Common myeloid progenitor, CD34-positive (primary cell): ENCODE data around the gene GRN.
A peak's percentile ranks its signal among the peaks of the same experiment; 100 is the strongest.

ENCODE experiments used
- CTCF ChIA-PET: fragments of 350-600 bp; sonication (Branson Sonifier 250); formaldehyde crosslinking; loops from one replicate; lab custom pipeline; 2021; ENCODE audit warnings: antibody characterized with exemption; lab: Charles Lee
- POLR2A ChIA-PET: fragments of 350-600 bp; sonication (Branson Sonifier 250); formaldehyde crosslinking; loops from one replicate; lab custom pipeline; 2021; ENCODE audit warnings: antibody characterized with exemption; lab: Charles Lee
- DNase-seq, 3 donors: peaks; one replicate each; pipeline versions ENCODE4 v3.0.0 to v3.0.0-alpha.2; 2013
- H3K27ac ChIP-seq, 2 experiments: 1 replicate in 1 of 2; 2 replicates in 1 of 2; pipeline ENCODE4 v1.7.0; 2013; ENCODE audit warnings: inconsistent platforms in 2 of 2, low read length in 2 of 2, mild to moderate bottlenecking in 2 of 2, low read depth in 1 of 2, moderate library complexity in 1 of 2; ENCODE audit not compliant: severe bottlenecking in 2 of 2, insufficient read depth in 1 of 2, poor library complexity in 1 of 2
- H3K27me3 ChIP-seq, 5 experiments: replicated peaks in 2 of 5; 1 replicate in 3 of 5; 2 replicates in 2 of 5; pipeline versions ENCODE4 v1.6.1 to v1.7.0; 2013; ENCODE audit warnings: low read length in 4 of 5, mild to moderate bottlenecking in 2 of 5, moderate library complexity in 2 of 5, inconsistent platforms in 1 of 5; ENCODE audit not compliant: insufficient read depth in 5 of 5, control insufficient read depth in 4 of 5
- H3K36me3 ChIP-seq, 4 experiments: 1 replicate in 2 of 4; 2 replicates in 2 of 4; pipeline versions ENCODE4 v1.6.1 to v1.7.0; 2013; ENCODE audit warnings: low read length in 3 of 4, control low read depth in 1 of 4, mild to moderate bottlenecking in 1 of 4; ENCODE audit not compliant: control insufficient read depth in 4 of 4, insufficient read depth in 4 of 4
- H3K4me1 ChIP-seq, 4 experiments: 1 replicate in 3 of 4; 2 replicates in 1 of 4; pipeline versions ENCODE4 v1.6.1 to v1.7.1; 2013; ENCODE audit warnings: low read length in 3 of 4, mild to moderate bottlenecking in 3 of 4, control low read depth in 1 of 4, inconsistent platforms in 1 of 4, moderate library complexity in 1 of 4; ENCODE audit not compliant: control insufficient read depth in 4 of 4, insufficient read depth in 4 of 4; ENCODE audit errors: control extremely low read depth in 1 of 4
- H3K4me3 ChIP-seq, 7 experiments: 1 replicate in 4 of 7; 2 replicates in 3 of 7; pipeline versions ENCODE4 v1.5.1 to v1.7.0; 2013; ENCODE audit warnings: mild to moderate bottlenecking in 7 of 7, low read length in 6 of 7, moderate library complexity in 6 of 7, inconsistent platforms in 2 of 7, low read depth in 2 of 7, control low read depth in 1 of 7; ENCODE audit not compliant: insufficient read depth in 4 of 7, control insufficient read depth in 1 of 7; ENCODE audit errors: extremely low read depth in 1 of 7
- H3K9me3 ChIP-seq, 5 experiments: 1 replicate in 4 of 5; 2 replicates in 1 of 5; pipeline versions ENCODE4 v1.6.1 to v1.7.1; 2013; ENCODE audit warnings: low read length in 4 of 5, mild to moderate bottlenecking in 2 of 5, inconsistent platforms in 1 of 5, low read depth in 1 of 5, moderate library complexity in 1 of 5; ENCODE audit not compliant: control insufficient read depth in 4 of 5, insufficient read depth in 2 of 5; ENCODE audit errors: control extremely low read depth in 1 of 5
- WGBS: methylation state at CpG from one replicate; pipeline ENCODE4 v1.1.5; 2013; ENCODE audit not compliant: insufficient coverage; 5-methylcytosine and 5-hydroxymethylcytosine counted together

The GRN gene

GRCh38 chr17:44353672-44354331 is 8.7 kb downstream of the GRN start:
- peak overlapping the region in 5 of 7 experiments; percentile 1 to 69 (median 57) for H3K4me3 ChIP-seq
- WGBS: 16% methylated on average over 50 of the region's 98 CpGs
- DNase-seq: peak in 2 of 3 donors; percentile 48 to 63

GRCh38 chr17:44354582-44355561 is 9.8 kb downstream of the GRN start:
- 55% methylated on average over 57 of the region's 77 CpGs for WGBS
- Histone ChIP-seq H3K9me3 (no peaks in the 10 kb centered on the region), H3K27ac (no peak overlapping the region), H3K27me3 (peaks cover 0 to 4% (median 0%) of the 10 kb centered on the region in 5 experiments), H3K4me3 (peak overlapping the region in 3 of 7 experiments; percentile 13 to 63 (median 53)), H3K4me1 (peaks cover 0 to 19% (median 7%) of the 10 kb centered on the region in 4 experiments), H3K36me3 (peaks cover 0 to 29% (median 21%) of the 10 kb centered on the region in 4 experiments)
- CTCF ChIA-PET: interaction anchor here (0.6 to 10.1 kb wide), 13 partner anchors 9 to 167 kb away, joined by 3 to 84 read pairs (median 4); partner anchors contain the start of genes GRN and ITGA2B
- peak; percentile 31 to 70 (median 64) for DNase-seq
- POLR2A ChIA-PET: interaction anchor here (0.5 to 0.6 kb wide), 2 partner anchors 315 to 354 kb away, joined by 4 to 5 read pairs; no protein-coding TSS in a partner anchor

More at GRCh38 chr17:44353672-44354331, 8.7 kb downstream of the GRN start:
- H3K27ac ChIP-seq: no peak overlapping the region
- ChIA-PET CTCF (interaction anchor here (0.9 to 10.1 kb wide), 12 partner anchors 8 to 168 kb away, joined by 3 to 84 read pairs (median 4); partner anchors contain the start of genes GRN and ITGA2B), POLR2A (interaction anchor here (0.5 kb wide), 1 partner anchor 317 kb away, joined by 4 read pairs; no protein-coding TSS in a partner anchor)
- H3K36me3 ChIP-seq: peaks cover 0 to 33% (median 24%) of the 10 kb centered on the region in 4 experiments
- H3K27me3 ChIP-seq: peaks cover 0 to 4% (median 0%) of the 10 kb centered on the region in 5 experiments
- no peaks in the 10 kb centered on the region for H3K9me3 ChIP-seq
- H3K4me1 ChIP-seq: peaks cover 0 to 19% (median 7%) of the 10 kb centered on the region in 4 experiments

GRCh38 chr17:44355642-44356099 is 10.6 kb downstream of the GRN start:
- H3K9me3 ChIP-seq: no peaks in the 10 kb centered on the region
- ChIA-PET POLR2A (interaction anchor here (0.6 kb wide), 1 partner anchor 355 kb away, joined by 5 read pairs; no protein-coding TSS in a partner anchor), CTCF (interaction anchor here (1.0 to 10.1 kb wide), 7 partner anchors 10 to 152 kb away, joined by 3 to 84 read pairs (median 5); partner anchors contain the start of gene GRN)
- no peak overlapping the region for H3K27ac ChIP-seq
- 84% methylated on average over 12 of the region's 17 CpGs for WGBS
- no peak overlapping the region for H3K4me3 ChIP-seq
- H3K4me1 ChIP-seq: peaks cover 0 to 19% (median 8%) of the 10 kb centered on the region in 4 experiments
- peaks cover 0 to 4% (median 0%) of the 10 kb centered on the region in 5 experiments for H3K27me3 ChIP-seq
- DNase-seq: no peak
- H3K36me3 ChIP-seq: peaks cover 0 to 25% (median 18%) of the 10 kb centered on the region in 4 experiments

GRCh38 chr17:44356241-44356640 is 11.1 kb downstream of the GRN start:
- WGBS: 93% methylated on average over 11 of the region's 11 CpGs
- Histone ChIP-seq H3K4me1 (peaks cover 0 to 24% (median 10%) of the 10 kb centered on the region in 4 experiments), H3K27ac (no peak overlapping the region), H3K4me3 (no peak overlapping the region), H3K36me3 (peaks cover 0 to 20% (median 14%) of the 10 kb centered on the region in 4 experiments), H3K9me3 (no peaks in the 10 kb centered on the region), H3K27me3 (peaks cover 0 to 4% (median 0%) of the 10 kb centered on the region in 5 experiments)
- POLR2A ChIA-PET: no interaction called here
- CTCF ChIA-PET: interaction anchor here (1.0 to 10.1 kb wide), 5 partner anchors 11 to 150 kb away, joined by 3 to 84 read pairs (median 4); partner anchors contain the start of gene GRN
- no peak for DNase-seq

GRCh38 chr17:44358066-44358465 is 13.0 kb downstream of the GRN start:
- Histone ChIP-seq H3K27me3 (peaks cover 0 to 4% (median 0%) of the 10 kb centered on the region in 5 experiments), H3K27ac (no peak overlapping the region), H3K36me3 (peaks cover 0 to 7% (median 3%) of the 10 kb centered on the region in 4 experiments), H3K9me3 (no peaks in the 10 kb centered on the region), H3K4me3 (no peak overlapping the region), H3K4me1 (peaks cover 0 to 39% (median 22%) of the 10 kb centered on the region in 4 experiments)
- WGBS: 95% methylated on average over 9 of the region's 9 CpGs
- CTCF ChIA-PET: interaction anchor here (0.7 to 3.0 kb wide), 12 partner anchors 9 to 165 kb away, joined by 3 to 15 read pairs (median 4); partner anchors contain the start of gene GRN
- DNase-seq: no peak
- POLR2A ChIA-PET: no interaction called here

- no peak for DNase-seq
- no peak overlapping the region for H3K4me3 ChIP-seq
- H3K36me3 ChIP-seq: peaks cover 0 to 7% (median 3%) of the 10 kb centered on the region in 4 experiments
- no peak overlapping the region for H3K27ac ChIP-seq
- H3K9me3 ChIP-seq: no peaks in the 10 kb centered on the region
- CTCF ChIA-PET: interaction anchor here (1.2 to 3.0 kb wide), 10 partner anchors 11 to 380 kb away, joined by 3 to 15 read pairs (median 4); partner anchors contain the start of gene GRN
- H3K4me1 ChIP-seq: peaks cover 0 to 37% (median 23%) of the 10 kb centered on the region in 4 experiments
- POLR2A ChIA-PET: interaction anchor here (1.3 kb wide), 1 partner anchor 10 kb away, joined by 3 read pairs; no protein-coding TSS in a partner anchor
- WGBS: 62% methylated on average over 4 of the region's 6 CpGs
- H3K27me3 ChIP-seq: no peaks in the 10 kb centered on the region
Observed at GRCh38 chr17:44359006-44359405, 13.9 kb downstream of the GRN start.
